GM18858 (cell line): ENCODE data around the gene MZT2A.
A peak's percentile ranks its signal among the peaks of the same experiment; 100 is the strongest.
"Not testable (repeated sequence)": the region's sequence is repeated elsewhere in the genome, so short reads cannot be mapped to it uniquely, and the experiment has no call there.

Source experiments
- ATAC-seq: cut with Tn5 transposase; IDR thresholded peaks from one replicate; pipeline ENCODE4 v1.9.1; 2021; ENCODE audit not compliant: unreplicated experiment

The MZT2A gene

DNA sequence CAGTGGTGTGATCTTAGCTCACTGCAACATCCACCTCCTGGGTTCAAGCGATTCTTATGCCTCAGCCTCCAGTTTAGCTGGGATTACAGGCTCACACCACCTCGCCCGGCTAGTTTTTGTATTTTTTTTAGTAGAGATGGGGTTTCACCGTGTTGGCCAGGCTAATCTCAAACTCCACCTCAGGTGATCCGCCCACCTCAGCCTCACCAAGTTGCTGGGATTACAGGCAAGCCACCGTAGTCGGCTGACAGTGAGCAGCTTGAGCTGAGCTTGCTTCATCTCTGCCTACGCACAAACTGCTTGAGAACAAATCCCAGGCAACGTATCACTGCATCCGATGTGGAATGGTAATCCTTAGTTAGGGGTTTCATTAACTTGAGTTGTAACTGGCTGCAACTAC is 24.5 kb downstream of the MZT2A start:
- not testable (repeated sequence) for ATAC-seq

DNA sequence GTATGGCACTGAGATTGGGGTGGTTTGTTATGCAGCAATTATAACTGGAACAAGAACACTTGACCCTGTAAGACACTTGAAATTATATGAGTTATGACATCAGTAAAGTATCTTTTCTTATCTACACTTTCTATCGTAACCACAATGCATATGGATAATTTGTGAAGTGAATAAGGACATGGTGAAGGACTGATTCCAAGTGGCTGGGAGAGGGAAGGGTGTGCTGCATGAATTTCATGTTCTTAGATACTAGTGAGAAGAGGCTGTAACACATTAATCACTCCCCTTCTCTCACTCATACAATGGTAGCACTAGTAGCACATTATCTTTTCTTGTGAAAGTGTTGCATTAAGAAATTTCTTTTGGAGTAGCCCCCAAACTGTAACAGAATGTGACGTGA is 37.3 kb downstream of the MZT2A start:
- ATAC-seq = not testable (repeated sequence)

DNA sequence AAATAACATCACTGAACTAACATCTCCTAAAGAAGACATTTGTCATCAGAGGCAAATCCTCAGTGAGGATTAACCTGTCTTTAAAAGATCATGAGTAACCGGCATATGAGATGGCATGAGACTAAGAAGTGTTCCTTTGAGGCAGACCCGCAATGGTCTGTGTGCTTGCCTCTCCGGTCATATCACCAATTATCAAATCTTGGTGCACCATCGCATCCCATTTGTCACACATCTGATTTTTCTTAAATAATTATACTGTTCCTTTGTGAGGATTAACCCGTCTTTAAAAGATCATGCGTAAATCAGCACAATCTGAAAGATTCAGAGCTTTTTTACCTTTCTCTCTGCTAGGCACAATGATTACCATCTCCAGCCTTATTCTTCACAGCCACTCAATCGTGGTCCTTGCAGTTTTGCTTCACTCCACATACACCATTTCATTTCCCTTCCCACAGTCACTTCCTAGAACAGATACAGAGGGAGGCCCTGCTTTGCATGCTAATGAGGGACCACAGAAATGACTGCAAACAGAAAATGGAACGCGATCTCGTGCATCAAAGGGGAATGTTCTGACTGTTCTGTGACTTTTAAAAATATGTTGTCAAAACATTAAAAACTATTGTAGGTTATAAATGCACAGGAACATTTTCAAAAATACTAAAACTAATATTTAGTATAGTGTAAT is 40.8 kb downstream of the MZT2A start:
- ATAC-seq = peak; percentile 92

DNA sequence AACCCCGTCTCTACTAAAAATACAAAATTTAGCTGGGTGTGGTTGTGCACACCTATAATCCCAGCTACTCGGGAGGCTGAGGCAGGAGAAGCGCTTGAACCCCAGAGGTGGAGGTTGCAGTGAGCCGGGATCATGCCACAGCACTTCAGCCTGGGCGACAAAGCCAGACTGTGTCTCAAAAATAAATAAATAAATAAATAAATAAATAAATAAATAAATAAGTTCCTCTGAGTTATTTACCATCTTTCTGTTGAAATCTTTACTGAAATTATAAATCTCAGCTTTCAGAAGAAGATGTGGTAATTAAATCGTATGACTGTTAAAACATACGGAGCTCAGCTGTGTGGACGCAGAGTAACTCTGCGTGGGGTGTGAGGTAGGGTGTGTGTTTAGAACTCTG is 44.2 kb downstream of the MZT2A start:
- ATAC-seq = not testable (repeated sequence)

DNA sequence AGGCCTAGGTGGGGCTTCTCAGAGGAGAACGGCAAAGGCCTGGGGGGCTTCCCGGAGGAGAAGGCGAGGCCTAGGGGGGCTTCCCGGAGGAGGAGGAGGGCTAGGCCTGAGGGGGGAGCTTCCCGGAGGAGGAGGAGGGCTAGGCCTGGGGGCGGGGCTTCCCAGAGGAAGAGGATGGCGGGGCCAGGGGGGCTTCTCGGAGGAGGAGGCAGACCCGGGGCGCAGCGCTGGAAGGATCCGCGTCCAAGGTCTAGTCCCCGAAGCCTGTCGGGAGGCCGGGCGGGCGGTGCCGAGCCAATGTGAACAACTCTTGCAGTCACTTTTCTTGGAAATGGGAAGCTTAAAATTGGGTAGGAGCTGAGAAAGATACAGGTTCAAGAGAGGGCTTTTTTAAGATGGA is 46.3 kb downstream of the MZT2A start:
- no peak for ATAC-seq

DNA sequence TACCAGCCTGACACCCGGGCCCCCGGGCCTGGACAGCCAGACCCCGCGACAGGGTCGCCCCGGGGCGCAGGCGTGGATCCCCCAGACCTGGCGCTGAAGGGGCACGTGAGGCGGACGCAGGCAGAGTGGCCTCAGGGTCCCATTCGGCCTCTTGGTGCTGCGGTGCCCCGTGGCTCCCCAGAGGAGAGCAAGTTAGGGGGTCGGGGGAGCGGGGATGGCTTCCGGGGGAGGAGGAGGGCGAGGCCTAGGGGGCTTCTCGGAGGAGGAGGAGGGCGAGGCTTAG is 46.7 kb downstream of the MZT2A start:
- not testable (repeated sequence) for ATAC-seq

DNA sequence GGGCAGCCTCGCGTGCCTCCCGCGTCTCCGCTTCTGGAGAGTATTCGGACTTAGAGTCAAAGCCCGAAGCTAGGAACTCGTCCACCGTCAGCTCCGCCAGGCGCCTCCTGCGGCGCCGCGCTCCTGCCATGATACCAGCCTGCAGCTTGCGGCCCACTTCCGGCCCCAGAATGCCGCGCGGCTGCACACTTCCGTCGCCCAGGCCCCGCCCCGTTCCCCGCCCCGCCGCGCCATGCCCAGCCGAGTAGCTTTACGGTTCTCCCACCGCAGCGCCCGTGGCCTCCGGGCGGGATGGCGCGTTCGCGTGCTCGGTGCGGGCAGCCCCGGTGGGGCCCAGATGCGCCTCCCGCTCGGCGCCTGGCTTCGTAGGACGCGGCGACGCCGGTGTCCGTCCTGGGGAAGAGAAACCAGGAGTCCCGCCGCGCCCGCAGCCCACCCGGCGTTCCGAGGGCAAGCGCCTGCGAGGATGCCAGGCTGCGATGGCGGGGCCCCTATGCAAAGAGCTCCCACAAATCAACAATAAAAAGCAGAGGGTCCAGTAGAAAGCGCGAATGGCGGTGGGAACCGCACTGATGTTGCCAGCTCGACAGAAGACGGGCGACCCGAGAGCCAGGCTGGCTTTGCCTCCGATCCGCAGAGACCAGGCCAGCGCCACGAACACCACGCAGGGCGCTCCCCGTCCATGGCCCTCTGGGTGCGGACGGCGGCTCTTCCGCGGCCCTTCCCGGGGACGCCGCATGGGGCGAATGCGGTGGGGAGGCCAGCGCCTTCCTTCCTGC is 47.3 kb downstream of the MZT2A start:
- not testable (repeated sequence) for ATAC-seq

DNA sequence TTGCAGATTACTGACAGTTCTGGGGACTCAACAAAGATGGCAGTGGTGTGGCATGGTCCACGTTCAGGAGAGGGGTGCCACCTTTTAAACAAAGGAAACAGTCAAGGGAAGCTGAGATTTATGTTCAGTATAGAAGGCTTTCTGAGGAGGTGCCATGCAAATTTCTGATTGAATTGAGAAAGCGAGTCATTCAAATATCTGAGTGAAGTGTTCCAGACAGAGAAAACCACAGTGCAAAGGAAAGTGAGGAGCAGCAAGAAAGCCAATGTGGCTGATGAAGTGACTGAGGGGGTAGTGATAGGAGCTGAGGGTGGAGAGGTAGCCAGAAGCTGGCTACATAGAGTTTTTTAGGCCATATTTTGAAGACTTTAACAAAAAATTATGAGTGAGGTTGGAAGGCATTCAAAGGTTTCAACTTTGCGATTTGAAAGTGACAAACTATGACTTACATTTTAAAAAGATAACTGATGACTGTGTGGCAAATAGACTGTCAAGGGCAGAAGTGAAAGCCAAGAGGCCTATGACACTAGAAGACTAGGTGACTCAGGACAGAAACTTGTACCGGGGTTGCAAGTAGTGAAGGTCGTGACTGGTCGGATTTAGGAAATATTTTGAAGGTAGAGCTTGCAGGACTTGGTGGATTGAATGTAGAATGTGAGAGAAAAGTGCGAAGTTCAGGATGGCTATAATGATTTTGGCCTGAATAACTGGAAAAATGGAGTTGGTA is 51.3 kb downstream of the MZT2A start:
- ATAC-seq = not testable (repeated sequence)
